HG03378 (cell line): ENCODE data around the gene PRR5.

ENCODE experiments used
- ATAC-seq: cut with Tn5 transposase; IDR thresholded peaks from one replicate; pipeline ENCODE4 v1.9.1; 2021; ENCODE audit warnings: mild to moderate bottlenecking, moderate library complexity; ENCODE audit not compliant: unreplicated experiment

The PRR5 gene

DNA sequence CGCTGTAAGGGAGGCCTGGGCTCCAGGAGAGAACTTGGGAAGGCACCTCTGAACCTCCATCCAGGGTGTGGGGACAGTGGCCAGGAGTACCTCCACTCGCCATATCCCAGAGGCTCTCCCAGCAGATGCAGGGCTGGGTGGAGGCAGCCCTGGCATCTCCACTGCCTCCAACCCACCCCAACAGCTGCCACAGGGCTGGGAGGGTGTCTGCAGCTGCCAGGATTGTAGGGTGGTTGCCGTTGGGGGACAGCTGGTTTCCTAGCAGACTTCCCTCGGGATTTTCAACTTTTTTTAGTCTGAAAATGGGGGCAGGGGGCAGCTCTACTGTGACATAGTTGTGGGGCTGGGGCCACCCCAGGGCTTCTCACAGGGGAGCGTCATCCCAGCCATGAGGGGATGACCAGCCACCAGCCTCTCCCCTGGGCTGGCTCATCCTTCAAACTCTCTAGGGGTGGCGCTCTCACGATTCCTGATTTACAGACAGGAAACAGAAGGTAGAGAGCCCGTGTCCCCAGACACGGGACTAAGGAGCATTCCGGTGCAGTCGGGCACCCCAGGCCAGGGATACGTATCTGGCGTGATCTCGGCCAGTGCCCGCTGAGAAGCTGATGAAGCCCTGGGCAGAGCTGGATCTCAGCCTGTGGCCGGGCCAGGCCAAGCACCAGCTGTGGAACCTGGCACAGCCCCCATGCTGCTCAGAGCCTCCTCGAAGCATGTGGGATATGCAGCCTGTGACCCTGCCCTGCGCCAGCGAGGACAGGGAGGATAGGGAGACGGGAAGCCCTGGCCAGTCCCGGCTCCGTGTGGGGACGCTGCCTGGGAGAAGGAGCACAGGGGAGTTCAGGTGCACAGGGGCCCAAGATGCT lies 9.9 kb downstream of the PRR5 start:
- no peak for ATAC-seq

DNA sequence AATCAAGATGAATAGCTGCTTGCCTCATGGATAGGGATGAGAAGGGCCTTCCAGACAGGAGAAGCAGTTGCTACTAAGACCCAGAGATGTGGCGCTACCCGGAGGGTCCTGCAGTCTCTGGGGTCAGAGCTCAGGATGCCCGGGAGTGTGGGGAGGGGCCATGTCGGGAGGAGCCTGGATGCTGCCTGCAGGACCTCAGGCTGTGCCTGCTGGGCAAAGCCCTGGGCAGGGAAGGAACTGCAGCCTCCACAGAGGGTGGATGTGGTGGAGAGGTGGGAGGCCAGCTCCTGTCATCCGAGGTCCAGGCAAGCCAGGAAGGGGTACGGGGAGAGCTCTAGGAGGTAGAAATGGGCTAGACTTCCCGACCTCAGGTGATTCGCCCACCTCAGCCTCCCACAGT lies 11.0 kb downstream of the PRR5 start:
- no peak for ATAC-seq

DNA sequence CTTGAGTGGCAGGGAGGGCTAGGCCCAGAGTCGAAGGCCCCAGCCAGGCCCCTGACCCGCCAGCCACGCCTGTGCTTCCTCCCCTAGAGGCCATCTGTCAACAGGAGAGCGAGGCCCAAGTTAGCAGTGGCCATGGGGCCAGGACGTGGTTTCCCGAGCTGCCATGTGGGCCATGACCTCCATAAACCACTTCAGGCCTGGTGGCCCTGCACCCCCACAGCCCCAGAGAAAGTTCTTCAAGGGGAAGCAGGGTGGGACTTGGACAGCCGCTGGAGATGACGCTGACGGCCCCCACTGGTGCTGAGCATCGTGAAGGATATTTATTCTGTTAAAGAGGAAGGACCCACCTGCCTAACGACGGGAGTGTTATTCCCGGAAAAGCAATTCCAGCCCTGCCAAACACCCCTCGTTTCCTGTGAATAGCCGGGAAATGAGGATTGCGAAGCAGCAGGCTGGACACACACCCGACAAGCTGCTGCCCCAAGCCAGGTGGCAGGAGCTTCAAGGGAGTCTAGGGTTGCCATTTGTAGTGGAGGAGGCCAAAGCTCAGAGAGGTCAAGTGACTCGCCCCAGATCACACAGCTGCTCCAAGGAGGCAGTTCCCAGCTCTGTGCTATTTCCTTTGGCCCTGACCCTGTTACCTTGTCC lies 12.8 kb downstream of the PRR5 start:
- ATAC-seq, result no peak

GRCh38 chr22:44718418-44718817 lies 16.4 kb downstream of the PRR5 start:
- ATAC-seq, result no peak

GRCh38 chr22:44719586-44720368 lies 17.8 kb downstream of the PRR5 start:
- ATAC-seq, result no peak

- no peak for ATAC-seq
Observed at GRCh38 chr22:44721213-44721612, 19.2 kb downstream of the PRR5 start.

DNA sequence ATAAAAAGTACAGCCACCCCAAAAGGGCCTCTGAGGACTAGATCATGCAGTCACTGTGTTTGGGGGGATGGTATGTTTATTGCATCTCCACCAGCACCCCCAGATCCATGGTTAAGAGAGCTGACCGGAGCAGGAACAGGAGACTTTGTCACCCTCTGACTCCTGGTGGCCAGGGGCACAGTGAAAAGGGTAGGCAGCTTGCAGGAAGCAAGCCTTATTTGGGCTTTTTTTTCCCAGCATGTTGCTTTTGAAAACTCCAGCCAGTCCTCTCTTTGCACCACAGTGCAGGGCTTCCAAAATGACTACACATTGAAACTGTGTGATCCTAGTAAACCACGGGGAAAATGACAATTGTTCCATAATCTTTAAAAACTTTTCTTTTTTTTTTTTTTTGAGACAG lies 20.6 kb downstream of the PRR5 start:
- ATAC-seq, result no peak

DNA sequence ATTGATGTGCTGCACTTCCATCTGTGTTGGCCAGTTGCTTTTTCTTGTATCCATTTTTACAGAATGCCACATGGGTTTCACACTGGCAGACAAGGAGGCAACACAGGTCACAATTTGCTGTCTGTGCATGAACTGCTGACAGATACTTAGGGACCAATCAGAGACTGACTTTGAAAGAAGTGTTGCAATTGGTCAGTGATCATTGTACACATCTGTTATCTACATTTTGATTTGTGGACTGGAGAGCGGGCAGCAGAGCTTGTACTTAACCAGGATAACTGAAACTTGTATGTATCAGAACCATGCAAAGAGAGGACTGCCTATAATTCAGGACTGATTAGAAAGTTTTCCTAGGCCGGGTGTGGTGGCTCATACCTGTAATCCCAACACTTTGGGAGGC lies 21.8 kb downstream of the PRR5 start:
- ATAC-seq, result no peak

DNA sequence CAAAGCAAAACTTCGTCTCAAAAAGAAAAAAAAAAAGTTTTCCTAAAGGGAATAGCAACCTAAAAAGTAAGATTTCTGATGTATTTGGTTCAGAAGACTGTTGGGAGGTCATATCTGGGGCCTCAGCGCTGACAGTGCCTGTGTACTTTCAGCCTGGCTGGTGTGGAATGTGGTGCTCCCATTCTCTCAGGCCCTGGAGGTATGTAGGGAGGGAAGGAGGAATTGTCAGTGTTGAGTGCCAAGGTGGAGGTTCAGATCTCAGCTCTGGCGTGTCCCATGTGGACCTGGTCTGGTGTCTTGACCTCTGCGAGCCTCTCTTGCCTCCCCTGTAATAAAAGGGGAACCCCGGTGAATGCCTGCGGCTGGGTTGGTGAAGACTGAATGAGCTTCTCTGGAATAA lies 22.4 kb downstream of the PRR5 start:
- ATAC-seq, result no peak

DNA sequence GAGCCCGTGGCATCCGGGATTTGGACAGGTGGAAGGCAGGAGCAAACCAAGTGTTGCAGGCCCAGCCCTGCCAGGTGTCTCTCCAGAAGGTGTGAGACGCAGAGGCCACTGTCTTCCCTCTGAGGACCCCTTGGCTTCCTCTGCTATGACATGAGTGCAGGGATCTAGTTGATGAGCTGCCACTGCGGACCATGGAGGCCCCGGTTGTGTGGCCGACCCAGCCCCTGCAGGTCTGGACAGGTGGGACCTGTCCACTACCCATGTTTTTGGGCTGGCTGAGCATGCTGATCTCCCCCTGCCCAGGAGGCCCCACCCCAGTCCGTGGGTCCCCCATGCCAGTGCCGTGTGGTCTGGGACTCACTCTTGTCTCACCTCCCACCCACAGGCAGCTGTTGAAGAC lies 22.9 kb downstream of the PRR5 start:
- no peak for ATAC-seq

- no peak for ATAC-seq
Observed at GRCh38 chr22:44726439-44726838, 24.4 kb downstream of the PRR5 start.

DNA sequence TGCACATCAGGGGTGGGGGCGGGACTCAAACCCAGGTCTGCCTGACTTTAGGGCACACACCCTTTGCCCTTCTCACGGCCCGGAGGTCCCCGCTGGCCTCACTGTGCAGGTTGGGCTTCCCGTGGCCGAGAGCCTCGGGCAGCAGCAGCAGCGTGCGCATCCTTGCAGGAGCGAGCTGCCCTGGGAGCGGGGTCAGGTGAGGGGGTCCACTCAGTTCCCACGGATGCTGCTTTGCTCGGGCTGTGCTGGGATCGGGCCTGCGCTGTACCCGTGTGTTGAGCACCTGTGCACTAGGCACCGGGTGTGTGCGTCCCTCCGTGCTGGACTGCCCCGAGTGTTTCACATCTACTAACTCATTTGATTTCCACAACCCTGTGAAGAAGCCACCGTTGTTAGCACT lies 25.1 kb downstream of the PRR5 start:
- no peak for ATAC-seq

DNA sequence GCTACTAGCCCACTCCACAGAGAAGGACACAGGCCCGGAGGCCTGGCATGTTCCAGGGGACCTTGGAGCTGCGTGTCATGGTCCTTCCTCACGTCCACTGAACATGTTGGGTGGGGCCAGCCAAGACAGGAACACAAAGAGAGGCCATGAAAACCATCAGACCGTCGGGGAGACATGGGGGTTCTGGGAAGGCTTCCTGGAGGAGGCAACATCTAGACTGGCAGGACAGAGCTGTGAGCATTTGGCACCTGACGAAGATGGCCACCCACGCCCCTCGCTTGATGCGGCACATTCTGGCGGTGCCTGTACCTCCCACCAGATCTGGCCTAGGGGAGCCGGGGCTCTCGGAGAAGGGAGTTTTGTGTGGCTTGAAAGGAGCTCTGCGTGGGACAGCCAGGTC lies 25.7 kb downstream of the PRR5 start:
- ATAC-seq, result no peak

DNA sequence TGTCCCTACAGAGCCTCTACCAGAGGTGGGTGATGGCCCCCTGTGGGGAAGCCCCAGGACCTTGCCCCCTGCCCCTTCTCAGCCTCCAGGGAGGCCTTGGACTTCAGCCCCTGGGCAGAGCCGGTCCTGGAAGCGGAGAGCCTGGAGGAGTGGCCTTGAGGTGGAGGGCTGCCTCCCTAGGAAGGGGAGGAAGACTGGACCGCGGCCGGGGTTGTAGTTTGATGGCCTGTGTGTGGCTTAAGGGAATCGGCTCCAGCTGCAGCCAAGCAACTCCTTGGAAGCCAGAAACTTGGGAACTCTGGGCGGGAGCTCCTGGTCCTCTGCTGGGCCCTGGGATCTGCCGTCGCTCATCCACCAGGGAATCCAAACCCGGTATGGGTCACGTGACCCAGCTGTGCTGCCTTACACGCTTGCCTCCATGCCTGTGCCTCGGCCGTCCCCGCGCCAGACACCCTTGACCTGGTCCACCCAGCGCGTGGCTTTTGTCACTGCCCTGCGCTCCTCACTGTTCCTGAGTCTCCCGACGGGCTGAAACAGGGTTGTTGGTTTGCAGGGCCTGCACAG lies 26.8 kb downstream of the PRR5 start:
- ATAC-seq, result no peak

DNA sequence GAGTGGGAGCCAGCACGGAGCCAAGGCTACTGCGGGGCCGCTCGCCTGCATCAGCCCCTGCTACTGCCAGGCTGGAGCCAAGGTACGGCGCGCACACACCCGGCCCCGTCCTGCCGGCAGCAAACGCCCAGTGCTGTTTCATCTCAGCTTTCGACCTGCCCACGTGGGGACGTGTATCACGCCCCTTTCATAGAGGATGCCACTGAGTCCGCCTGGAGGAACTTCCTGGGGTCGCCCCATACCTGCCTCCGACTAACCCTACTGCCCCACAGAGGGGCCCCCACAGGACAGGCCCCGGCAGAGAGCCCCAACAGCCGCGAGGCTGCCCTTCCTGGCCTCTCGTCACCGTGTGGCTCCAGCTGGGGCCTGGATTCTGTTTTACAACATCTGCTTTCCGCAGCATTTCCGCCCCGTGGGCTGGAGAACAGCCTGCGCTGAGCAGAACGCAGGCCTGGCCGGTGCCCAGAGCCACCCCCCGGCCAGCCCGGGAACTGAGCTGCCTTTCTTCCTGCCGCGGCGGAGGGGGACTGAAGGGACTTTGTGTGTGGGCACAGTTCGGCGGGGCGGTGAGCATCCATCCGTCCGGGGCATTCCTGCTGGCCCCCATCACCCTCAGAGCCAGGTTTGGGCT lies 27.5 kb downstream of the PRR5 start:
- ATAC-seq, result no peak

DNA sequence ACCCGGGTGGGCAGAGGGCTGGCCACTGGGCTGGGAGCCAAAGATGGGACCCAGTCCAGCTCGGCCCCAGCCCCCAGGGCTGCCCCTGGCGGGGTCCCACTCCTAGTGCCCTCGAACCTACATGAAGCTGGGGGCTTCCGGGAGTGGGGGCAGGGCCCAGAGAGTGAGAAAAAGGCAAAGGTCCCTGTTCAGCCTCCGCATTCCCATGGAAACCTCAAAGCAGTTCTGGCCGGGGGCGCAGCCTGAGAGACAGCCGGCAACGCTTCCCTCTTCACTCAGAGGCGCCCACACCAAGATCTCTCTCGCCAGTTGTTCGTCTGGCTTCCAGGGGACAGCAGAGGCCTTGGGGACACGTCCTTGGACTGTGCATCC lies 28.0 kb downstream of the PRR5 start:
- no peak for ATAC-seq

DNA sequence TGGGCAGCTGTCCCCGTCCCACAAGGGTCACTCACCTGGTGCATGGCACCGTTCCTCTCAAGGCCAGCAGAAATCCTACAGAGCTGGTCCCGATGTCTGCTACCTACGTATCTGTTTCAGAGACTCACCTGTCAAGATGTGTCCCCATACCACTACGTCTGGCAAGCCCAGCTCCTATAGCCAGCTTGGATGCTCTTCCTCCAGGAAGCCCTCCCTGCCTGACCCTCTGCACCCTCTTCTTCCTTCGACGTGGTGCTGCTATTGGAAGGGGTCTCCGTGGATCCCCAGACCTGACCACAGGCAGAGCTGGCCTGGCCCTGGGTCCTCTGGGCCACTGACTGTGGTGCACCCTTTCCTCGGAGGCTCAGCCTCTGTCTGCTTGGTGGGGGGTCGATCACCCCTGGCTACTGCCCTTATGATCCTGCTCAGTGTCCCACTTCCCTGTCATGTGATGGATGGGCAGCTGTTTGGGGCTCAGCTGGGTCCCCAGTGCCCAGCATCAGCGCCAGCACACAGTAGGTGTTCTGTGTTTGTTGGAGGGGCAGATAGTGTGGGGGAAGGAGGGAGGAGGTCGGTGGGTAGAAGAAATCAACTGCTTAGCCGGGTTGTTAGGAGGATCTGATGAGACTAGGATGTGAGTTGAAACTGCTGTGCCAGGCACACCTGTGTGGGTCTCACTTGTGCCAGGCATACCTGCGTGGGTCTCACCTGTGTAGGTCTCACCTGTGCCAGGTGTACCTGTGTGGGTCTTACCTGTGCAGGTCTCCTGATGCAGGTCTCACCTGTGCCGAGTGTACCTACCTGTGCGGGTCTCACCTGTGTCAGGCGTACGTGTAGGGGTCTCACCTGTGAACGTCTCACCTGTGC lies 28.7 kb downstream of the PRR5 start:
- ATAC-seq, result no peak

GRCh38 chr22:44731357-44731970 lies 29.5 kb downstream of the PRR5 start:
- no peak for ATAC-seq

DNA sequence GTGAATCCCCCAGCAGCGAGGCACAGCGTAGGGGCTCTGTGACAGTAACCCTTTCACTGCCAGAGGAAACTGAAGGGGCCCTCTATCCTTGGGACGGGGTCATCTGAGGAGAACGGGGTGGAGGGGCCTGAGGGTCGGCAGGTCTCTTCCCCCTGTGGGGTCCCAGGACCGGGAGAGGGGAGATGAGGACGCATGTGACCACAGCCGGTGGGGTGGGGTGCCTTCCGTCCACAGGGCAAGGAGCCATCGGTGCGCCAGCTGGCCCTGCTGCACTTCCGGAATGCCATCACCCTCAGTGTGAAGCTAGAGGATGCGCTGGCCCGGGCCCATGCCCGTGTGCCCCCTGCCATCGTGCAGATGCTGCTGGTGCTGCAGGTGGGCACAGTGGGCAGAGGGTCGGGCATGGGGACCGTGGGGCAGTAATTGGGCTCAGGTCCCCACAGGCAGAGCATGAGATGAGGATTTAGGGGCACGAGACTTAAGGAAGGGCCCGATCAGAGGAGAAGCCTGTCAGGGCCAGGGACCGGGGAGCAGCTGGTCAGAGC lies 30.1 kb downstream of the PRR5 start:
- no peak for ATAC-seq
